HG03342 (cell line): ENCODE data around the gene PCYOX1L.

Source experiments
- ATAC-seq: cut with Tn5 transposase; IDR thresholded peaks from one replicate; pipeline ENCODE4 v1.9.1; 2021; ENCODE audit warnings: mild to moderate bottlenecking, moderate library complexity; ENCODE audit not compliant: unreplicated experiment

PCYOX1L gene

DNA sequence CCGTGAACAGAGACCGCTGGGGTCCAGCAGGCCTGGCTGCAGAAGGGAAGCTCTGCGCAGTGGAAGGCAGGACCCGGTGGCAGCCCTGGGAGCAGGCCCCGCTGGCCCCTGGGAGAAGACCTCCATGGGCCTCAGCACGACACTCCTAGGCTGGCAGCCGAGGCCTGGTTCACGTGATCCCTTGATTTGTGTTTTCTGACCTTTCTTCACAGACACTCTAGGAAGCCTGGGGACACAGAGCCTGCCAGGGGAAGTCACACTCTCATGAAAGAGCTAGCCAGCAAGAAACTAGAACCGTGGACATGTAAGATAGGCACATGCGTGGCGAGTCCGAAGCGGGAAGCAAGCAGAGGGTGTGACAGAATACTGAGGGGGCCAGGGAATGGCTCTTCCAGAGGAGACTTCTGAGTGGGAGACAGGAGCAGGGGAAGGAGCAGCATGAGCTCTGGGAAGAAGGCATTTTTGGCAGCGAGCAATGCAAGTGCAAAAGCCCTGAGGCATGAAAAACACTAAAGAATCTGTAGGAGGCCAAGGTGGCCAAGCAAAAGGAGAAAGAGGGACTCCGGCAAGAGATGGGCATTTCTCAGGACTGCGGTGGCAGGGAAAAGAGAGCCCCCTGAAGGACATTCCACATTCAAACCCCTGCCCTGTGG lies 47.8 kb downstream of the PCYOX1L start:
- ATAC-seq, result no peak

GRCh38 chr5:149406203-149406978 lies 48.5 kb downstream of the PCYOX1L start:
- ATAC-seq, result no peak

DNA sequence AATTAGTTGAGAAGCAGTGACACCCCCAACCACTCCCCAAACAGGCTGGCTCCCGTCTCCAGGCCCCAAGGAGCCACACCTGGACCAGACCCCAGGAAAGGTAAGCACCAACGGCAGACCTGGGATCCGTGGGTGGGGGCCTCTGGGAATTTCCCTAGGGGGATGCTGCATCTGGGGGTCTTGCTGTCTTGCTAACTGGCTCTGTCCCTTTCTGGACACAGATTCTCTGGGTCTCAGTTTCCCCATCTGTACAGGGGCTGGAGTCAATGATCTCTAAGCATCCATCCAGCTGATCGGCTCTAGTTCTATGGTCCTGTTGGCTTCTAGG lies 49.1 kb downstream of the PCYOX1L start:
- no peak for ATAC-seq

- no peak for ATAC-seq
Measured at GRCh38 chr5:149407323-149408251, 49.7 kb downstream of the PCYOX1L start.

GRCh38 chr5:149408252-149409099 lies 50.6 kb downstream of the PCYOX1L start:
- no peak for ATAC-seq

DNA sequence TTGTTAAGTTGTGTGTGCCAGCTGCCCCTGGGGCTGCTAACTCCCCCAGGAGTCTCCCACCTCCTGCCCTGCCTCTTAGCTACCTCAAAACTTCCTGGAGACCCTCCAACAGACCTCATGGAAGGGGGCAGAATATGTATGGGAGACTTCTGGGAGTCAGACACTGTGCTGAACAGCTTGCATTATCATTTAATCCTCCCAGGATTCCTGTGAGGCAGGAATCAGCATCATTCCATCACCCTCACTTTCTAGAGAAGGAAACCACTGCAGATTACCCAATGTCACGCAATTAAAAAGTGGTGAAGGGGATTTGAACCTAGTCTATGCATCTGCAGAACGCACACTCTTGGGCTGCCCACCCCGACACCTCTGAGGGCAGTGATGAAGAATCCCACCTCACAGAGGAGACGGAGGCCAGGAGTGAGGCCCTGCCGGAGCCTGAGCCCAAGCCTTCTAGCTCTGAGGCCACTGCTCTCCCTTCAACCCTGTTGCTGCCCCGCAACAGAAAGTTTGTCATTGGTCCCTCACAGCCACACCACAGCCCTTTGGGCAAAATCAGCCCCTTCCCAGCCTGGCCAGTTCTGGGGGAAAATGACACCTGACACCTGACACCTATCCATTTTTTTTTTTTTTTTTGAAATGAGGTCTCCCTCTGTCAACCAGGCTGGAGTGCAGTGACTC lies 51.6 kb downstream of the PCYOX1L start:
- no peak for ATAC-seq

- ATAC-seq, result no peak
Measured at GRCh38 chr5:149410071-149410470, 52.2 kb downstream of the PCYOX1L start.

- no peak for ATAC-seq
Measured at GRCh38 chr5:149410721-149411432, 53.0 kb downstream of the PCYOX1L start.

GRCh38 chr5:149411738-149412519 lies 54.1 kb downstream of the PCYOX1L start:
- ATAC-seq, result no peak

DNA sequence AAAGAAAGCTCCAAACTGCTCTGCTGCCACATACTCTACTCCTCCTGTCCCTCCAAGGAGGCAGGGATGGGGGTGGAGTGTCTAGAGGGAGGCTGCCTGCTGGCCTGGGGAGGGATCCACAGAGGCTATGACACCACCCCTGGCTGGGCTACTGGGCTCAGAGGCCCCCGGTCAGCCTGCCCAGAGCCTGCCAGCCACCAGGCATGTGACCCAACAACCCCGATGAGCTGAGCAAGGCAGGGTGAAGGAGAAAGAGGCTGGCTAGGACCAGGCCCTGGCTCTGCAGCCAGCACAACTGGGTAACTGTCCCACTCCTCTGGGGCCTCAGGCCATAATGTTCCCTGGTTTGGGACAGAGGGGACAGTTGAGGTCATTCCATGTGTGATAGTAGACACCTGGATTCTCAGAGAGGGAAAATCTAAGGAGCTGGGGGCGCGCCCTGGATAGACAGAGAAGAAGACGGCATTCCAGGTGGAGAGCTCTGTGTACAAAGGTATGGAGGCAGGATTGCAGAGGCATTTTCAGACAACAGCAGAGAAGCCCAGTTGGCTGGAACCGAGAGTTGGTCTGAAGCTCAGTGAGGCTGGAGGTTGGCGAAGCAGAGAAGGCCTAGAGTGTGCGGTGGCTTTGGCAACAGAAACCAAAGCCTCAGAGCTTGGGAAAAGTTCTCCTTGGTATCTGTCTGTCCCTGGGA lies 55.1 kb downstream of the PCYOX1L start:
- ATAC-seq, result no peak

DNA sequence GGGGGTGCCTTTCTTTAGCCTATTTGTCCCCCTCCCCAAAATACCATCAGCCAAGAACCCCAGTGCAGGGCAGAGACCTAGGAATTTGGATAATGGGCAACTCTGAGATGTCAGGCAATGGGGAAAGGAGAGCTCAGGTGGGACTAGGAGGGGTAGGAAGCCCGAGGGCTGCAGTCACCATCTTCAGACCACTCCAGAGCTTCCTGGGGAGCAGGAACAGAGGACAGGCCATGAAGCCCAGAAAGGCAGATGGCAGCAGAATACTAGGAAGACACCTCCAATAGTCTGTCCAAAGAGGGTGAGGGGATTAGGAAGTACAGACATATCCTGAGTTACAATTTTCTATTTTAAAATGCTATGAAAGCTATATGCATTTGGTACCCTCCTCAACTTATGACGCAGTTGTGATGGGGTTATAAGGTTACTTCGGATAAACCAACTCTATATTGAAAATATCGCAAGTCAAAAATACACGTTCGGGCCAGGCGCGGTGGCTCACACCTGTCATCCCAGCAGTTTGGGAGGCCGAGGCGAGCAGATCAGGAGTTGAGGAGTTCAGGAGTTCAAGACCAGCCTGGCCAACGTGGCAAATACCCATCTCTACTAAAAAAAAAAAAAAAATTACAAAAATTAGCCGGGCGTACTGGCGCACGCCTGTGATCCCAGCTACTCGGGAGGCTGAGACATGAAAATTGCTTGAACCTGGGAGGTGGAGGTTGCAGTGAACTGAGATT lies 55.8 kb downstream of the PCYOX1L start:
- ATAC-seq, result no peak

DNA sequence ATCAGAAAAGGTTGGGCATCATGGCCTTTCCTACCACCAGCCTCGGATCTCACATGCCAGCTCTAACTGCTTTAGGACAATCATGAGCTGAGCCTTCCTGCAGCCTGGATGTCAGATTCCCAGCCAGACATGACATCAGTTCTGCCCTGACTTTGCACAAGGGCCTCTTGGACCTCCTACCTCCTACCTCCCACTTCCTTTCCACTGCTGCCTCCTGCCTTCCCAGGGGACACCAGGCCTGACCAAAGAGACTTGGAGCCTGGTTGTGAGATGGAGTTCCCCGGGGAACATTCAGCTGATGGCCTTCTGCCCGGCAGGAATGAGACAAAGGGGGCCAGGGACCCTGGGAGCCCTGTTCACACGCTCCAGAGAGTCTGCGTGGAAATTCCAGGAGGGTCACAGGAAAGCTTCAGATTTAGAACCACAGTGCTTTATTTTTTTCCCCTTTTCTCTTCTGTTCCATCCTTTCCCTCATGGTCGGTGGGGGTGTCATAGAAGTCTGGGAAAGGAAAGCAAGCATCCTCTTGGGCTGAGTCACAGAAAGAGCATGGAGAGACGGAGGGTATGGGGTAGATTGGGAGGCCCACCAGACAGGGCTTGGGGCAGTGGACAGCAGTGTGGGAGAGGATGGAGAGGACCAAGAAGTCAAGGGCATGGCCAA lies 56.7 kb downstream of the PCYOX1L start:
- no peak for ATAC-seq

DNA sequence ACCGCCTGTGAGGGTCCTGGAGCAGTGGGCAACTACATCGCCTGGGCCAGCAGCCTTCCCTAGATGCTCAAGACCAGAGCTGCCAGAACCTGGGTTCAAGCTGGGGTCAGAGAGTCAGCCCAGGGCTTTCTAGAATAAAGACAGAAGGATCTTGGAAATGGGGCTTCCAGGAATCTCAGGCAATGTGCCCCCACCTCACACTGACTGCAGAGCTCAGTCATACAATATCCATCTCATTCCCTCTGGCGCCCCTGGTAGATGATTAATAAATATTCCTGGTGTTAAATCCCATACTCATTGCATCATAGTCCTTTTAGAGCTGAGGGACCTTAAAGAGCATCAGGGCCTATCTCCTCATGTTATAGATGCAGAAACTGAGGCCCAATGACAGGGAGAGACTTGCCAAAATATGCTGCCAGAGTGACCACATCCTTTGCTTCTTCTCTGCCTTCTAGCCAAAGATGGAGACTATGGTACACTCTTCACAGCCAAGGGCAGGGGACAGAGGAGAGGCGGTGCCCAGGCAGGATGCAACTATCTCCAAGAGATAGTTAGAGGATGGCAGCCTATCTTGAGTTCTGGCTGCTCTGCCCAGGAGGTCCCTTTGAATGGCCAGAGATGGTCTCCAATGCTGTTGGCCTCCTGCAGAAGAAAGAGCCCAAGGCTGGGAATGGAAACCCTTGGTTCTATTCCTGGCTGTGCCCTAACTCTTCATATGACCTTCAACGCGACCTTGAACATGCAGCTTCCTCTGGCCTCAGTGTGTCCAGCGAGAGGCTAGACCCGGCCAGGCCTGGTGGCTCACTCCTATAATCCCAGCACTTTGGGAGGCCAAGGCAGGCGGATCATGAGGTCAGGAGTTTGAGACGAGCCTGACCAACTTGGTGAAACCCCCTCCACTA lies 57.5 kb downstream of the PCYOX1L start:
- ATAC-seq, result no peak

- ATAC-seq, result no peak
Measured at GRCh38 chr5:149416987-149417710, 59.3 kb downstream of the PCYOX1L start.

DNA sequence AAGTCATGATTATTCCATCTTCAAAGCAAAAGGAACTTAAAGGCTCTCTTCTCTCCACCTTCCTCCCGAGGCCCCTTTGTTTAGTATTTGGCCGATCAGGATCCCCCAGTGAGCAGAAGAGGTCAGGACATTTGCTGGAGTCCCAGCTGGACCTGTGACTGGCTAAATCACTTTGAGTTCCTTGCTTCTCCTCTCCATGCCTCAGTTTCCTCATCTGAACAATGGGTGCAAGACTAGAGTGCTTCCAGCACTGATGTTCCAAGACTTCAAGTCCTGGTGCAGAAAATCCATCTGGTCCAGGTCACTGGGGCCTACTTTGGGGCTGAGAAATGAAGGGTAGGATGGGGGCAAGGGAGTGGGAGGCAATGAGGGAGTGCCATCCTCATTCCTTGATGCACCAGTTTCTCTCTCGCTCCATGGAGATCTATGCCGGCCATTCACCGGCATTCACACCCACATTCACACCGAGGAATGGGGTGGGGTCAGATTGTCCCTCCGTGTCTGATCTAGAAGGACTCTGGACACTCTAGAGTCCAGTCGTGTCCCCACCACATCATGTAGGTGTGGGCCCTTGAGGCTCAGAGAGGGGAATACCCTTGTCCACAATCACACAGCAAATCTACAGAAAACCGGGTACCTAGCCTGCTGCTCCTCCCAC lies 60.0 kb downstream of the PCYOX1L start:
- no peak for ATAC-seq
